Panc1 (cell line): ENCODE results near the gene MAGI1.
"Not testable (repeated sequence)": the region's sequence is repeated elsewhere in the genome, so short reads cannot be mapped to it uniquely, and the experiment has no call there.

Experiments used
- CTCF ChIP-seq: fragments of 450-650 bp; IDR thresholded peaks from 2 replicates; pipeline ENCODE4 v1.5.1; 2017; ENCODE audit warnings: mild to moderate bottlenecking
- POLR2AphosphoS5 ChIP-seq: IDR thresholded peaks from 2 replicates; pipeline ENCODE4 v1.6.1; 2012; ENCODE audit warnings: mild to moderate bottlenecking, low read depth, low read length, moderate library complexity
- REST ChIP-seq, 2 experiments: IDR thresholded peaks; 2 replicates each; pipeline ENCODE4 v1.6.1; 2011 to 2012; ENCODE audit warnings: low read depth in 2 of 2, control low read depth in 1 of 2, low read length in 1 of 2, mild to moderate bottlenecking in 1 of 2, moderate library complexity in 1 of 2; ENCODE audit not compliant: insufficient read depth in 1 of 2
- SIN3A ChIP-seq: IDR thresholded peaks from 2 replicates; pipeline ENCODE4 v1.6.1; 2012; ENCODE audit warnings: low read depth, mild to moderate bottlenecking, low read length, moderate library complexity, borderline replicate concordance; ENCODE audit not compliant: insufficient read depth
- TCF7L2 ChIP-seq: IDR thresholded peaks from 2 replicates; pipeline ENCODE4 v1.6.1; 2011; ENCODE audit warnings: mild to moderate bottlenecking, low read depth, low read length, inconsistent platforms

GRCh38 chr3:65514317-65514716 is 524.4 kb downstream of the MAGI1 start:
- not testable (repeated sequence) for TF ChIP-seq CTCF; TCF7L2; REST (IDR thresholded peaks at IDR 0.05; ENCODE audit: insufficient read depth in 1 of 2, low read depth in 2 of 2, low read length in 1 of 2); POLR2AphosphoS5; SIN3A
